HEK293T (cell line): ENCODE data around the gene FOSB.
A peak's percentile ranks its signal among the peaks of the same experiment; 100 is the strongest.

ENCODE experiments used
- ARNT ChIP-seq: fragments of 450-650 bp; IDR thresholded peaks from 2 replicates; pipeline ENCODE4 v1.6.1; 2017; ENCODE audit warnings: mild to moderate bottlenecking
- BHLHE40 ChIP-seq: fragments of 450-650 bp; IDR thresholded peaks from 2 replicates; pipeline ENCODE4 v1.6.1; 2016; ENCODE audit warnings: mild to moderate bottlenecking, moderate library complexity, borderline replicate concordance
- CTBP1 ChIP-seq: fragments of 450-650 bp; IDR thresholded peaks from 2 replicates; pipeline ENCODE4 v1.6.1; 2016; ENCODE audit warnings: borderline replicate concordance
- ELF4 ChIP-seq: fragments of 450-650 bp; IDR thresholded peaks from 2 replicates; pipeline ENCODE4 v1.6.1; 2017; ENCODE audit warnings: antibody characterized with exemption
- FOXA1 ChIP-seq: fragments of 450-650 bp; IDR thresholded peaks from 2 replicates; pipeline ENCODE4 v1.6.1; 2016; ENCODE audit warnings: mild to moderate bottlenecking
- FOXK2 ChIP-seq: fragments of 450-650 bp; IDR thresholded peaks from 2 replicates; pipeline ENCODE4 v1.6.1; 2016; ENCODE audit warnings: mild to moderate bottlenecking
- FOXM1 ChIP-seq: fragments of 450-650 bp; IDR thresholded peaks from 2 replicates; pipeline ENCODE4 v1.6.1; 2017; ENCODE audit warnings: mild to moderate bottlenecking, borderline replicate concordance
- HDGF ChIP-seq: fragments of 450-650 bp; IDR thresholded peaks from 2 replicates; pipeline ENCODE4 v1.6.1; 2017; ENCODE audit warnings: antibody characterized with exemption, borderline replicate concordance
- L3MBTL2 ChIP-seq: fragments of 450-650 bp; conservative IDR thresholded peaks from 2 replicates; pipeline ENCODE4 v1.6.1; 2016; ENCODE audit warnings: mild to moderate bottlenecking
- LEF1 ChIP-seq: fragments of 450-650 bp; IDR thresholded peaks from 2 replicates; pipeline ENCODE4 v1.6.1; 2017; ENCODE audit warnings: mild to moderate bottlenecking, borderline replicate concordance
- NFRKB ChIP-seq: fragments of 450-650 bp; IDR thresholded peaks from 2 replicates; pipeline ENCODE4 v1.6.1; 2016; ENCODE audit warnings: mild to moderate bottlenecking, moderate library complexity
- SP1 ChIP-seq: fragments of 450-650 bp; IDR thresholded peaks from 2 replicates; pipeline ENCODE4 v1.6.1; 2017
- SUZ12 ChIP-seq: fragments of 450-650 bp; IDR thresholded peaks from 2 replicates; pipeline ENCODE4 v1.6.1; 2016; ENCODE audit warnings: mild to moderate bottlenecking
- TF ChIP-seq, protein P1 (sequence below): fragments of 450-650 bp; IDR thresholded peaks from 2 replicates; pipeline ENCODE4 v1.6.1; 2016

DNA sequence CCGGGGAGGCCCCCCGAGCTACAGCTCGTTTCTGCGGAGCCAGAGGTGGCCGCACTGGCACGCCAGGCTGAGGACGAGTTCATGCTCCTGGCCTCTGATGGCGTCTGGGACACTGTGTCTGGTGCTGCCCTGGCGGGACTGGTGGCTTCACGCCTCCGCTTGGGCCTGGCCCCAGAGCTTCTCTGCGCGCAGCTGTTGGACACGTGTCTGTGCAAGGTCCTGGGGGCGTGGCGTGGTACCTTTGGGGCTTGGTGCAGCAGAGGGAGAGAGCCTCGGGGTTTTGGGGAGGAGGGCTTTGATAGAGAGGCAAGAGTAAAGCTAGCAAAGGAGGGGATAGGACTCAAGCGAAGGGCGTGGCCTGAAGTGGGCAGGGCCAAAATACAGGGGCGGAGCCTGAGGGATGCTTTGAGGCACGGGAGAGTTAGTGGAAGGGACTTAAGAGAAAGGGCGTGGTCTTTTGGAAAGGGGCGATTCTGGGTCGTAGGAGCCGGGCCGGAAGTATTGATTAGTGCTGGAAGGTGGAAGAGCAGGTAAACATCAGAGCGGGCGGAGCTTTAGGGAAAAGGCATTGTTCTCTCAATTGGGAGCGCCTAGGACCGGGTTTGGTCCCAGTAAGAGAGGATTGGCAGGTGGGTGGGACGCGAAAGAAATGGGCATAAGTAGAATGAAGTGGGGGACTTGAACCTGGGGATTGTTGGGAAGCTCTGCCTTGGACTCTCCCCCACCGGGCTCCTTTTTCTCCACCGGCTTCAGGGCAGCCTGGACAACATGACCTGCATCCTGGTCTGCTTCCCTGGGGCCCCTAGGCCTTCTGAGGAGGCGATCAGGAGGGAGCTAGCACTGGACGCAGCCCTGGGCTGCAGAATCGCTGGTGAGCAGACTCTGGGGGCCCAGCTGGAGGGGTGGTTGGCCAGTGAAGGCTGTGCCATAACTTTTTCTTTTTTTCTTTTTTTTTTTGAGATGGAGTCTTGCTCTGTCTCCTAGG is 31.7 kb downstream of the FOSB start:
- TF ChIP-seq FOXK2: no peak
- TF ChIP-seq ARNT: no peak
- no peak for TF ChIP-seq ELF4
- TF ChIP-seq, protein P1, sequence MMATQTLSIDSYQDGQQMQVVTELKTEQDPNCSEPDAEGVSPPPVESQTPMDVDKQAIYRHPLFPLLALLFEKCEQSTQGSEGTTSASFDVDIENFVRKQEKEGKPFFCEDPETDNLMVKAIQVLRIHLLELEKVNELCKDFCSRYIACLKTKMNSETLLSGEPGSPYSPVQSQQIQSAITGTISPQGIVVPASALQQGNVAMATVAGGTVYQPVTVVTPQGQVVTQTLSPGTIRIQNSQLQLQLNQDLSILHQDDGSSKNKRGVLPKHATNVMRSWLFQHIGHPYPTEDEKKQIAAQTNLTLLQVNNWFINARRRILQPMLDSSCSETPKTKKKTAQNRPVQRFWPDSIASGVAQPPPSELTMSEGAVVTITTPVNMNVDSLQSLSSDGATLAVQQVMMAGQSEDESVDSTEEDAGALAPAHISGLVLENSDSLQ: no peak
- no peak for TF ChIP-seq LEF1
- no peak for TF ChIP-seq FOXA1
- TF ChIP-seq NFRKB: no peak
- no peak for TF ChIP-seq FOXM1
- TF ChIP-seq SP1: no peak
- TF ChIP-seq CTBP1: no peak
- no peak for TF ChIP-seq SUZ12
- TF ChIP-seq BHLHE40: no peak
- peak; percentile 23; the same call in 1 of the 2 replicates for TF ChIP-seq L3MBTL2
- no peak for TF ChIP-seq HDGF
